HepG2 (cell line): ENCODE results near the gene NPB. TPM values are rescaled to one million over a fixed set of nuclear protein-coding genes. Genes with fewer than 3 reads are reported as not detected.

Experiments
- ATF7-NPFF ChIP-seq: sonication (generic); formaldehyde crosslinking; IDR thresholded peaks from 2 replicates; pipeline ENCODE4 v1.8.1; 2023; ENCODE audit warnings: mild to moderate bottlenecking, low read depth, missing genetic modification reagents, moderate library complexity
- CEBPG ChIP-seq: IDR thresholded peaks from 2 replicates; pipeline ENCODE4 v1.6.1; 2016
- CREBL2 ChIP-seq: sonication (generic); formaldehyde crosslinking; IDR thresholded peaks from 2 replicates; pipeline ENCODE4 v1.8.1; 2023; ENCODE audit warnings: missing genetic modification reagents, mild to moderate bottlenecking, borderline replicate concordance
- ERF ChIP-seq: IDR thresholded peaks from 2 replicates; pipeline ENCODE4 v1.6.1; 2018; ENCODE audit warnings: missing biosample characterization, missing genetic modification reagents
- FOSL1 ChIP-seq: sonication (generic); formaldehyde crosslinking; IDR thresholded peaks from 2 replicates; pipeline ENCODE4 v1.9.0; 2021; ENCODE audit warnings: missing genetic modification reagents, borderline replicate concordance
- KLF13 ChIP-seq: sonication (generic); formaldehyde crosslinking; IDR thresholded peaks from 2 replicates; pipeline ENCODE4 v1.4.0; 2020; ENCODE audit warnings: mild to moderate bottlenecking, missing genetic modification reagents
- MAZ ChIP-seq, 2 experiments: sonication (generic) in 1 of 2; formaldehyde crosslinking in 1 of 2; IDR thresholded peaks; 2 replicates each; pipeline versions ENCODE4 v1.5.0 to v1.6.1; 2012 to 2020; ENCODE audit warnings: low read depth in 2 of 2, mild to moderate bottlenecking in 2 of 2, borderline replicate concordance in 1 of 2, improper control_type of control experiment in 1 of 2, low read length in 1 of 2, missing genetic modification reagents in 1 of 2, moderate library complexity in 1 of 2
- MED1 ChIP-seq: sonication (generic); formaldehyde crosslinking; IDR thresholded peaks from 2 replicates; pipeline ENCODE4 v1.4.0; 2020; ENCODE audit warnings: missing genetic modification reagents
- MTA3 ChIP-seq: sonication (generic); formaldehyde crosslinking; IDR thresholded peaks from 2 replicates; pipeline ENCODE4 v1.4.0; 2020; ENCODE audit warnings: missing genetic modification reagents
- NCOA2 ChIP-seq: sonication (generic); formaldehyde crosslinking; IDR thresholded peaks from 2 replicates; pipeline ENCODE4 v1.8.0; 2022; ENCODE audit warnings: inconsistent platforms
- PCBP1 ChIP-seq: fragments of 200-400 bp; formaldehyde crosslinking; IDR thresholded peaks from 2 replicates; pipeline ENCODE4 v1.6.1; 2017; ENCODE audit warnings: mild to moderate bottlenecking, low read depth, low read length, borderline replicate concordance
- THAP7 ChIP-seq: sonication (generic); formaldehyde crosslinking; IDR thresholded peaks from 2 replicates; pipeline ENCODE4 v1.8.1; 2023; ENCODE audit warnings: mild to moderate bottlenecking, missing genetic modification reagents
- THAP8 ChIP-seq: sonication (generic); formaldehyde crosslinking; IDR thresholded peaks from 2 replicates; pipeline ENCODE4 v1.5.1; 2020; ENCODE audit warnings: missing genetic modification reagents, mild to moderate bottlenecking, borderline replicate concordance
- WIZ ChIP-seq: sonication (generic); formaldehyde crosslinking; IDR thresholded peaks from 2 replicates; pipeline ENCODE4 v1.5.1; 2020; ENCODE audit warnings: mild to moderate bottlenecking, missing genetic modification reagents
- ZFY ChIP-seq: sonication (generic); formaldehyde crosslinking; IDR thresholded peaks from 2 replicates; pipeline ENCODE4 v1.4.0; 2020; ENCODE audit warnings: missing genetic modification reagents
- ZMAT3 ChIP-seq: sonication (generic); formaldehyde crosslinking; conservative IDR thresholded peaks from 2 replicates; pipeline ENCODE4 v1.7.0; 2021; ENCODE audit warnings: missing genetic modification reagents
- ZNF136 ChIP-seq: sonication (generic); formaldehyde crosslinking; IDR thresholded peaks from 2 replicates; pipeline ENCODE4 v1.8.1; 2022; ENCODE audit warnings: low read depth, mild to moderate bottlenecking, moderate library complexity, missing genetic modification reagents
- ZNF251 ChIP-seq: sonication (generic); formaldehyde crosslinking; IDR thresholded peaks from 2 replicates; pipeline ENCODE4 v1.9.0; 2021; ENCODE audit warnings: mild to moderate bottlenecking, missing genetic modification reagents
- ZNF350 ChIP-seq: sonication (generic); formaldehyde crosslinking; IDR thresholded peaks from 2 replicates; pipeline ENCODE4 v1.4.0; 2020; ENCODE audit warnings: mild to moderate bottlenecking, low read depth, missing genetic modification reagents, borderline replicate concordance
- ZNF558 ChIP-seq: sonication (generic); formaldehyde crosslinking; IDR thresholded peaks from 2 replicates; pipeline ENCODE4 v1.9.0; 2022; ENCODE audit warnings: mild to moderate bottlenecking, missing genetic modification reagents, borderline replicate concordance
- ZNF615 ChIP-seq: sonication (generic); formaldehyde crosslinking; IDR thresholded peaks from 2 replicates; pipeline ENCODE4 v1.5.0; 2020; ENCODE audit warnings: mild to moderate bottlenecking, missing genetic modification reagents, borderline replicate concordance
- ZNF672 ChIP-seq: sonication (generic); formaldehyde crosslinking; IDR thresholded peaks from 2 replicates; pipeline ENCODE4 v1.8.1; 2022; ENCODE audit warnings: missing genetic modification reagents
- ZNF740 ChIP-seq: sonication (generic); formaldehyde crosslinking; IDR thresholded peaks from 2 replicates; pipeline ENCODE4 v1.4.0; 2020; ENCODE audit warnings: missing genetic modification reagents
- ZNF75D ChIP-seq: sonication (generic); formaldehyde crosslinking; IDR thresholded peaks from 2 replicates; pipeline ENCODE4 v1.8.1; 2023; ENCODE audit warnings: missing genetic modification reagents, mild to moderate bottlenecking, borderline replicate concordance
- ZNF784 ChIP-seq: sonication (generic); formaldehyde crosslinking; IDR thresholded peaks from 2 replicates; pipeline ENCODE4 v1.5.1; 2020; ENCODE audit warnings: missing genetic modification reagents, mild to moderate bottlenecking, borderline replicate concordance
- ZNF879 ChIP-seq: sonication (generic); formaldehyde crosslinking; IDR thresholded peaks from 2 replicates; pipeline ENCODE4 v1.8.1; 2023; ENCODE audit warnings: missing genetic modification reagents
- ZSCAN22 ChIP-seq: sonication (generic); formaldehyde crosslinking; IDR thresholded peaks from 2 replicates; pipeline ENCODE4 v1.4.0; 2020; ENCODE audit warnings: mild to moderate bottlenecking, missing genetic modification reagents
- ZSCAN31 ChIP-seq: sonication (generic); formaldehyde crosslinking; IDR thresholded peaks from 2 replicates; pipeline ENCODE4 v1.5.0; 2020; ENCODE audit warnings: low read depth, mild to moderate bottlenecking, missing genetic modification reagents
- polyA plus RNA-seq, 8 experiments: library from polyadenylated mRNA; depleted of rRNA in 3 of 8; stranded (reverse) in 7 of 8; unstranded in 1 of 8; fragments of >200 nt; fragmentation: Illumina TruSeq in 4 of 8; extraction: Trizol in 4 of 8; gene quantifications; 2 replicates each; pipeline versions ENCODE4 v1.2.1 to v1.2.3, GENCODE V29; 2011 to 2016; ENCODE audit warnings: low read depth in 4 of 8, missing spikeins in 1 of 8, mixed read lengths in 1 of 8; ENCODE audit not compliant: insufficient read depth in 1 of 8
- total RNA-seq, 5 experiments: library from RNA; depleted of rRNA; stranded (reverse); fragments of >200 nt; fragmentation: Illumina TruSeq; extraction: Trizol; gene quantifications; 2 replicates each; pipeline ENCODE4 v1.2.3, GENCODE V29; 2016; ENCODE audit warnings: low read depth in 1 of 5

The NPB gene
- total and polyA plus RNA-seq, 2 of the 13 experiments (the other 11 are each of a cell fraction or from before 2014, with no cell fraction given) = 0.11 to 0.93 TPM

GRCh38 chr17:81902653-81903414 lies 796 bp downstream of the NPB start (continued):
- TF ChIP-seq MAZ (IDR thresholded peaks at IDR 0.05; ENCODE audit: borderline replicate concordance, low read depth, low read length) = no peak
- TF ChIP-seq MAZ (CRISPR knock-in tag; IDR thresholded peaks at IDR 0.05; ENCODE audit: low read depth) = peak; percentile 42; the same call in 1 of the 2 replicates
- TF ChIP-seq ZNF136 (CRISPR knock-in tag) = no peak
- TF ChIP-seq ZNF75D (CRISPR knock-in tag) = no peak
- no peak; the same call in none of the 2 replicates for TF ChIP-seq ATF7-NPFF (CRISPR knock-in tag)
- TF ChIP-seq ZNF879 (CRISPR knock-in tag) = 0 out of 2 replicates have a peak, but pooled peaks have one; percentile 21
- TF ChIP-seq ZNF350 (CRISPR knock-in tag) = no peak; the same call in 1 of the 2 replicates
- peak; percentile 51; the same call in 1 of the 2 replicates for TF ChIP-seq ZNF784 (CRISPR knock-in tag)
- TF ChIP-seq ZSCAN22 (CRISPR knock-in tag) = no peak
- no peak for TF ChIP-seq PCBP1
- TF ChIP-seq MTA3 (CRISPR knock-in tag) = no peak
- 0 out of 2 replicates have a peak, but pooled peaks have one; percentile 56 for TF ChIP-seq ZMAT3 (CRISPR knock-in tag)
- TF ChIP-seq ERF = 0 out of 2 replicates have a peak, but pooled peaks have one; percentile 6
- TF ChIP-seq ZNF251 (CRISPR knock-in tag) = no peak
- TF ChIP-seq ZNF672 = no peak
- TF ChIP-seq MED1 (CRISPR knock-in tag) = no peak; the same call in 1 of the 2 replicates
- TF ChIP-seq ZNF740 = no peak
- TF ChIP-seq ZSCAN31 (CRISPR knock-in tag) = peak; percentile 90
- no peak for TF ChIP-seq NCOA2 (CRISPR knock-in tag)
- no peak; the same call in 1 of the 2 replicates for TF ChIP-seq ZNF615 (CRISPR knock-in tag)
- TF ChIP-seq THAP7 (CRISPR knock-in tag) = peak; percentile 76; the same call in 1 of the 2 replicates
- 0 out of 2 replicates have a peak, but pooled peaks have one; percentile 16 for TF ChIP-seq CREBL2 (CRISPR knock-in tag)
- TF ChIP-seq CEBPG (CRISPR knock-in tag) = no peak
- no peak for TF ChIP-seq KLF13 (CRISPR knock-in tag)
- TF ChIP-seq FOSL1 = 0 out of 2 replicates have a peak, but pooled peaks have one; percentile 16
- TF ChIP-seq WIZ (CRISPR knock-in tag) = no peak
- no peak for TF ChIP-seq ZNF558 (CRISPR knock-in tag)
- peak; percentile 89; the same call in 1 of the 2 replicates for TF ChIP-seq THAP8 (CRISPR knock-in tag)
- peak; percentile 14; the same call in 1 of the 2 replicates for TF ChIP-seq ZFY
